IMR-90 (cell line): ENCODE results near the gene CDKN1A. TPM values are rescaled to one million over a fixed set of nuclear protein-coding genes. Genes with fewer than 3 reads are reported as not detected.

Experiments
- ATAC-seq: fragments of 200-7000 bp; cut with Tn5 transposase; 2 replicates; pipeline ENCODE4 v1.9.1; 2020; ENCODE audit warnings: low read depth, mild to moderate bottlenecking, moderate library complexity
- BruUV-seq: library from RNA; stranded (reverse); fragments of 400-500 nt; replicated peaks from 2 replicates; lab custom pipeline; 2021; lab: Mats Ljungman, UMichigan
- CTCF ChIA-PET: fragments of 300-600 bp; formaldehyde crosslinking; extraction: SDS; loops from one replicate; lab custom pipeline; 2021; ENCODE audit warnings: antibody characterized with exemption; lab: Yijun Ruan, JAX
- POLR2A ChIA-PET: fragments of 300-600 bp; sonication (Branson Sonifier 250); formaldehyde crosslinking; loops from one replicate; lab custom pipeline; 2022; ENCODE audit warnings: antibody characterized with exemption; ENCODE audit not compliant: unreplicated experiment; lab: Charles Lee
- DNase-seq: peaks from one replicate; pipeline ENCODE4 v3.0.0; 2013
- H2AFZ ChIP-seq: replicated peaks from 2 replicates; pipeline ENCODE3; 2013; ENCODE audit warnings: low read length, mild to moderate bottlenecking; ENCODE audit not compliant: poor library complexity
- H2AK5ac ChIP-seq: 2 replicates; pipeline ENCODE4 v1.6.1; 2013; ENCODE audit warnings: low read depth, low read length, inconsistent platforms
- H2AK9ac ChIP-seq: replicated peaks from 2 replicates; pipeline ENCODE3; 2013; ENCODE audit warnings: mild to moderate bottlenecking, low read depth, low read length, moderate library complexity; ENCODE audit not compliant: poor library complexity
- H2BK120ac ChIP-seq: 2 replicates; pipeline ENCODE4 v1.6.1; 2013; ENCODE audit warnings: low read depth, low read length, inconsistent platforms
- H2BK15ac ChIP-seq: 3 replicates; pipeline ENCODE4 v1.6.1; 2013; ENCODE audit warnings: low read depth, low read length, inconsistent platforms
- H2BK20ac ChIP-seq: 2 replicates; pipeline ENCODE4 v1.6.1; 2013; ENCODE audit warnings: low read depth, mild to moderate bottlenecking, inconsistent platforms, low read length, moderate library complexity
- H2BK5ac ChIP-seq: 2 replicates; pipeline ENCODE4 v1.6.1; 2013; ENCODE audit warnings: mild to moderate bottlenecking, low read depth, low read length, inconsistent platforms; ENCODE audit not compliant: poor library complexity, severe bottlenecking
- H3K14ac ChIP-seq: replicated peaks from 2 replicates; pipeline ENCODE4 v1.6.1; 2013; ENCODE audit warnings: low read depth, low read length, inconsistent platforms
- H3K18ac ChIP-seq: 2 replicates; pipeline ENCODE4 v1.6.1; 2013; ENCODE audit warnings: low read depth, low read length, control low read depth
- H3K23ac ChIP-seq: 2 replicates; pipeline ENCODE4 v1.6.1; 2013; ENCODE audit warnings: low read depth, low read length, inconsistent platforms
- H3K27ac ChIP-seq: 2 replicates; pipeline ENCODE4 v1.5.1; 2013; ENCODE audit warnings: mild to moderate bottlenecking, control low read depth, low read length; ENCODE audit not compliant: insufficient read depth
- H3K27me3 ChIP-seq: 2 replicates; pipeline ENCODE4 v1.6.1; 2013; ENCODE audit warnings: low read length; ENCODE audit not compliant: control insufficient read depth, insufficient read depth
- H3K36me3 ChIP-seq: 2 replicates; pipeline ENCODE4 v1.6.1; 2013; ENCODE audit warnings: low read length, mixed read lengths; ENCODE audit not compliant: control insufficient read depth, insufficient read depth
- H3K4ac ChIP-seq: 2 replicates; pipeline ENCODE4 v1.6.1; 2013; ENCODE audit warnings: low read depth, low read length, inconsistent platforms
- H3K4me1 ChIP-seq: 2 replicates; pipeline ENCODE4 v1.6.1; 2013; ENCODE audit warnings: low read length, mixed read lengths; ENCODE audit not compliant: control insufficient read depth, insufficient read depth
- H3K4me2 ChIP-seq: 2 replicates; pipeline ENCODE4 v1.6.1; 2013; ENCODE audit warnings: low read depth, mild to moderate bottlenecking, control low read depth, low read length, moderate library complexity
- H3K4me3 ChIP-seq: 2 replicates; pipeline ENCODE4 v1.5.1; 2013; ENCODE audit warnings: low read depth, mild to moderate bottlenecking, control low read depth, low read length, moderate library complexity; ENCODE audit not compliant: insufficient read depth
- H3K56ac ChIP-seq: 2 replicates; pipeline ENCODE4 v1.6.1; 2013; ENCODE audit warnings: low read length, inconsistent platforms; ENCODE audit not compliant: insufficient read depth; ENCODE audit errors: extremely low read depth
- H3K79me1 ChIP-seq, 2 experiments: 2 replicates each; pipeline ENCODE4 v1.6.1; 2013; ENCODE audit warnings: low read length in 2 of 2, inconsistent platforms in 1 of 2, low read depth in 1 of 2
- H3K9ac ChIP-seq: 2 replicates; pipeline ENCODE4 v1.6.1; 2013; ENCODE audit warnings: low read depth, low read length, control low read depth
- H3K9me1 ChIP-seq: 2 replicates; pipeline ENCODE4 v1.6.1; 2013; ENCODE audit warnings: low read length, inconsistent platforms; ENCODE audit not compliant: insufficient read depth
- H3K9me3 ChIP-seq: 2 replicates; pipeline ENCODE4 v1.6.1; 2013; ENCODE audit warnings: low read length; ENCODE audit not compliant: control insufficient read depth, insufficient read depth
- H4K20me1 ChIP-seq: 2 replicates; pipeline ENCODE4 v1.6.1; 2013; ENCODE audit warnings: low read length, inconsistent platforms; ENCODE audit not compliant: insufficient read depth
- H4K5ac ChIP-seq: 2 replicates; pipeline ENCODE4 v1.6.1; 2013; ENCODE audit warnings: mild to moderate bottlenecking, low read depth, low read length, control low read depth
- H4K8ac ChIP-seq, 2 experiments: 2 replicates each; pipeline ENCODE4 v1.6.1; 2013; ENCODE audit warnings: low read depth in 2 of 2, low read length in 2 of 2, control low read depth in 1 of 2, inconsistent platforms in 1 of 2
- H4K91ac ChIP-seq: 2 replicates; pipeline ENCODE4 v1.6.1; 2013; ENCODE audit warnings: low read depth, low read length, inconsistent platforms; ENCODE audit not compliant: insufficient read depth
- CEBPB ChIP-seq: IDR thresholded peaks from 2 replicates; pipeline ENCODE4 v1.6.1; 2012; ENCODE audit warnings: low read depth, low read length, improper control_type of control experiment
- POLR2A ChIP-seq: IDR thresholded peaks from 2 replicates; pipeline ENCODE4 v1.6.1; 2012; ENCODE audit warnings: mild to moderate bottlenecking, low read depth, low read length
- WGBS, 2 experiments: methylation state at CpG; one replicate each; pipeline versions ENCODE4 v1.1.5 to v1.1.7; 2013; ENCODE audit warnings: missing lambda C conversion rate in 2 of 2; ENCODE audit not compliant: insufficient read length in 1 of 2; ENCODE audit errors: extremely low coverage in 2 of 2; 5-methylcytosine and 5-hydroxymethylcytosine counted together
- dilution Hi-C: fragments of 300-500 bp; cut with HindIII; formaldehyde crosslinking; loops from one replicate; pipeline ENCODE4 v1.14.3; 2018; ENCODE audit warnings: low sequenced_read_pairs; ENCODE audit not compliant: unreplicated experiment
- in situ Hi-C: fragments of 300-500 bp; cut with MboI; formaldehyde crosslinking; loops from 3 replicates; pipeline ENCODE4 v1.14.3; 2019; ENCODE audit warnings: low sequenced_read_pairs, inconsistent platforms, mixed read lengths
- intact Hi-C: fragments of 100-400 bp; cut with micrococcal nuclease; formaldehyde crosslinking; loops from 2 replicates; pipeline ENCODE4 v1.10.0; 2022
- polyA plus RNA-seq, 3 experiments: library from polyadenylated mRNA; depleted of rRNA; stranded (reverse); fragments of >200 nt; gene quantifications; 2 replicates each; pipeline ENCODE4 v1.2.3, GENCODE V29; 2012; ENCODE audit warnings: low replicate concordance in 1 of 3
- total RNA-seq: library from RNA; depleted of rRNA; stranded (reverse); fragments of >200 nt; gene quantifications from 2 replicates; pipeline ENCODE4 v1.2.3, GENCODE V29; 2012

Gene CDKN1A
- total and polyA plus RNA-seq, 2 of the 4 experiments (the other 2 are of a cell fraction): 155 to 576 TPM

- no peaks in the 10 kb centered on the region for H3K9me3 ChIP-seq
- no peak overlapping the region for H2BK5ac ChIP-seq
- peak overlapping the region; percentile 63; the same call in 1 of the 2 replicates for H3K14ac ChIP-seq
- H3K4ac ChIP-seq: peak overlapping the region; percentile 55
- H4K91ac ChIP-seq: peak overlapping the region; percentile 23; the same call in 1 of the 2 replicates
- no peaks in the 10 kb centered on the region for H4K20me1 ChIP-seq
- peaks cover 11% of the 10 kb centered on the region for H3K9me1 ChIP-seq
- H3K56ac ChIP-seq: no peak overlapping the region
- ChIA-PET POLR2A (no interaction called here), CTCF (no interaction called here)
- H4K8ac ChIP-seq: no peak overlapping the region
- H2BK120ac ChIP-seq: peak overlapping the region; percentile 45; the same call in 1 of the 2 replicates
- peak overlapping the region; percentile 46; the same call in 1 of the 3 replicates for H2BK15ac ChIP-seq
- DNase-seq (no peak), ATAC-seq (no peak)
- no peak overlapping the region for H3K4me3 ChIP-seq
- in situ Hi-C loops: no loop called here
- H3K79me1 ChIP-seq: peaks cover 0 to 13% of the 10 kb centered on the region in 2 experiments; a peak in 2 of 4 replicates
- no peak overlapping the region for H2AFZ ChIP-seq
- H4K5ac ChIP-seq: no peak overlapping the region
- intact Hi-C loops: no loop called here
- TF ChIP-seq POLR2A (no peak), CEBPB (peak; percentile 55)
- WGBS, 2 experiments: 72% methylated on average over 3 of the region's 6 CpGs; no CpG with 5 or more reads in 1 of the 2 experiments
- no peak overlapping the region for H2AK9ac ChIP-seq
- BruUV-seq: no TSS peak
- peak overlapping the region; percentile 68; the same call in 1 of the 2 replicates for H2AK5ac ChIP-seq
- dilution Hi-C loops: no loop called here
- H3K4me1 ChIP-seq: peaks cover 14% of the 10 kb centered on the region
- H3K27me3 ChIP-seq: no peaks in the 10 kb centered on the region
- H2BK20ac ChIP-seq: peak overlapping the region; percentile 47
- H3K4me2 ChIP-seq: no peak overlapping the region
- H3K36me3 ChIP-seq: no peaks in the 10 kb centered on the region
- 0 out of 2 replicates have a peak overlapping the region, but pooled peaks have one; percentile 14 for H3K23ac ChIP-seq
- H3K18ac ChIP-seq: no peak overlapping the region
- no peak overlapping the region for H3K27ac ChIP-seq
- H3K9ac ChIP-seq: no peak overlapping the region
Measured at GRCh38 chr6:36662827-36663256, 15.7 kb upstream of the CDKN1A start.
